HG03520 (cell line): ENCODE data around the gene NAP1L4.

Experiments used
- ATAC-seq: cut with Tn5 transposase; IDR thresholded peaks from one replicate; pipeline ENCODE4 v1.9.1; 2021; ENCODE audit warnings: mild to moderate bottlenecking, moderate library complexity; ENCODE audit not compliant: unreplicated experiment

NAP1L4 gene

GRCh38 chr11:2963761-2964160, 28.4 kb downstream of the NAP1L4 start:
- no peak for ATAC-seq

- ATAC-seq = no peak
Measured at GRCh38 chr11:2963112-2963754, 28.9 kb downstream of the NAP1L4 start.

- ATAC-seq = no peak
Measured at GRCh38 chr11:2961080-2961479, 31.0 kb downstream of the NAP1L4 start.

- ATAC-seq = no peak
Measured at GRCh38 chr11:2960139-2960538, 32.0 kb downstream of the NAP1L4 start.

GRCh38 chr11:2958251-2958650, 33.9 kb downstream of the NAP1L4 start:
- no peak for ATAC-seq

- no peak for ATAC-seq
Measured at GRCh38 chr11:2955906-2956476, 36.1 kb downstream of the NAP1L4 start.

- ATAC-seq = no peak
Measured at GRCh38 chr11:2954263-2954662, 37.9 kb downstream of the NAP1L4 start.

- no peak for ATAC-seq
Measured at GRCh38 chr11:2952290-2952689, 39.8 kb downstream of the NAP1L4 start.

- no peak for ATAC-seq
Measured at GRCh38 chr11:2951231-2952110, 40.7 kb downstream of the NAP1L4 start.

- no peak for ATAC-seq
Measured at GRCh38 chr11:2950825-2951224, 41.3 kb downstream of the NAP1L4 start.

- ATAC-seq = no peak
Measured at GRCh38 chr11:2949920-2950319, 42.2 kb downstream of the NAP1L4 start.

GRCh38 chr11:2947744-2948143, 44.4 kb downstream of the NAP1L4 start:
- no peak for ATAC-seq

- no peak for ATAC-seq
Measured at GRCh38 chr11:2945757-2946287, 46.3 kb downstream of the NAP1L4 start.

- ATAC-seq = no peak
Measured at GRCh38 chr11:2945031-2945756, 46.9 kb downstream of the NAP1L4 start.

GRCh38 chr11:2944530-2944929, 47.6 kb downstream of the NAP1L4 start:
- no peak for ATAC-seq

GRCh38 chr11:2943711-2944118, 48.4 kb downstream of the NAP1L4 start:
- no peak for ATAC-seq

GRCh38 chr11:2942872-2943710, 49.0 kb downstream of the NAP1L4 start:
- no peak for ATAC-seq

- ATAC-seq = no peak
Measured at GRCh38 chr11:2942447-2942846, 49.7 kb downstream of the NAP1L4 start.

- ATAC-seq = no peak
Measured at GRCh38 chr11:2940921-2941821, 51.0 kb downstream of the NAP1L4 start.
